ENCODE data around the gene PRRG4. TPM values are rescaled to one million over a fixed set of nuclear protein-coding genes. Genes with fewer than 3 reads are reported as not detected.

The PRRG4 gene
- total and polyA plus RNA-seq, 2 of the 13 experiments (the other 11 are each of a cell fraction or from before 2014, with no cell fraction given) = 0.24 to 0.95 TPM

- DNase-seq (ENCODE audit: low spot score) (peak; percentile 45), FAIRE-seq (peak; percentile 86), ATAC-seq (peak; percentile 98)
- in situ Hi-C loops (cut with HindIII; ENCODE audit: extremely low pct_ligation_motif_present, low pct_unique_long_range_greater_than_20kb) (no loop called here), intact Hi-C loops (cut with micrococcal nuclease; ENCODE audit: unreplicated experiment) (loop anchor here (1.0 kb wide), 1 partner anchor 256 kb away; no protein-coding TSS in a partner anchor)
- WGBS (ENCODE audit: low lambda C conversion rate) = 2% methylated on average over 3 of the region's 3 CpGs
- H3K4me1 ChIP-seq (ENCODE audit: insufficient read depth, low read length) = no peaks in the 10 kb centered on the region
- H3K27ac ChIP-seq (ENCODE audit: extremely low read length, insufficient read depth, low read length) = no peak overlapping the region
- H4K20me1 ChIP-seq (ENCODE audit: insufficient read depth, low read length) = no peaks in the 10 kb centered on the region
- peaks cover 0 to 3% of the 10 kb centered on the region in 2 experiments; a peak in 1 of 5 replicates for H3K27me3 ChIP-seq (ENCODE audit: control insufficient read depth in 1 of 2, insufficient read depth in 2 of 2, low read length in 2 of 2)
- ChIA-PET POLR2A (no interaction called here), CTCF (ENCODE audit: low intra/inter-chr PET ratio, low total read pairs) (interaction anchor here (0.7 kb wide), 1 partner anchor 257 kb away, joined by 3 read pairs; no protein-coding TSS in a partner anchor)
- no peaks in the 10 kb centered on the region for H3K36me3 ChIP-seq (replicated peaks in 1 of 2; ENCODE audit: control insufficient read depth in 1 of 2, insufficient read depth in 2 of 2, low read length in 2 of 2)
- H3K9ac ChIP-seq (ENCODE audit: insufficient read depth, low read depth, low read length) = no peak overlapping the region
- no peak overlapping the region for H3K4me3 ChIP-seq (replicated peaks in 1 of 3; ENCODE audit: insufficient read depth in 1 of 3, low read depth in 2 of 3, low read length in 3 of 3)
- no peak overlapping the region for H2AFZ ChIP-seq (ENCODE audit: low read length)
- no peaks in the 10 kb centered on the region for H3K9me3 ChIP-seq (ENCODE audit: low read length)
- BruUV-seq (replicated peaks) = no TSS peak
- H3K4me2 ChIP-seq (ENCODE audit: low read depth, low read length) = no peak overlapping the region
- H3K79me2 ChIP-seq (ENCODE audit: insufficient read depth, low read length) = no peaks in the 10 kb centered on the region
- TF ChIP-seq U2AF2 (IDR thresholded peaks at IDR 0.05; ENCODE audit: low read depth, low read length) (no peak), HMG20B (CRISPR knock-in tag; conservative IDR thresholded peaks at IDR 0.05) (no peak), RBFOX2 (IDR thresholded peaks at IDR 0.05; ENCODE audit: low read depth, low read length) (no peak), KAT7 (CRISPR knock-in tag; IDR thresholded peaks at IDR 0.05; ENCODE audit: borderline replicate concordance) (no peak), STAG1 (CRISPR knock-in tag; IDR thresholded peaks at IDR 0.05) (peak; percentile 71), NFATC3 (CRISPR knock-in tag; IDR thresholded peaks at IDR 0.05) (no peak), RAD21 (CRISPR knock-in tag; IDR thresholded peaks at IDR 0.05) (peak; percentile 26; the same call in 1 of the 2 replicates), SMC3 (IDR thresholded peaks at IDR 0.05; ENCODE audit: low read length) (peak; percentile 69), CTCF (CRISPR knock-in tag; IDR thresholded peaks at IDR 0.05) (peak; percentile 86), ZNF530 (CRISPR knock-in tag; IDR thresholded peaks at IDR 0.05; ENCODE audit: low read depth) (no peak), ZNF331 (CRISPR knock-in tag; IDR thresholded peaks at IDR 0.05) (no peak), ZNF296 (CRISPR knock-in tag; conservative IDR thresholded peaks at IDR 0.05) (no peak), ZSCAN30 (CRISPR knock-in tag; IDR thresholded peaks at IDR 0.05) (no peak)
- TF ChIP-seq, protein P1, sequence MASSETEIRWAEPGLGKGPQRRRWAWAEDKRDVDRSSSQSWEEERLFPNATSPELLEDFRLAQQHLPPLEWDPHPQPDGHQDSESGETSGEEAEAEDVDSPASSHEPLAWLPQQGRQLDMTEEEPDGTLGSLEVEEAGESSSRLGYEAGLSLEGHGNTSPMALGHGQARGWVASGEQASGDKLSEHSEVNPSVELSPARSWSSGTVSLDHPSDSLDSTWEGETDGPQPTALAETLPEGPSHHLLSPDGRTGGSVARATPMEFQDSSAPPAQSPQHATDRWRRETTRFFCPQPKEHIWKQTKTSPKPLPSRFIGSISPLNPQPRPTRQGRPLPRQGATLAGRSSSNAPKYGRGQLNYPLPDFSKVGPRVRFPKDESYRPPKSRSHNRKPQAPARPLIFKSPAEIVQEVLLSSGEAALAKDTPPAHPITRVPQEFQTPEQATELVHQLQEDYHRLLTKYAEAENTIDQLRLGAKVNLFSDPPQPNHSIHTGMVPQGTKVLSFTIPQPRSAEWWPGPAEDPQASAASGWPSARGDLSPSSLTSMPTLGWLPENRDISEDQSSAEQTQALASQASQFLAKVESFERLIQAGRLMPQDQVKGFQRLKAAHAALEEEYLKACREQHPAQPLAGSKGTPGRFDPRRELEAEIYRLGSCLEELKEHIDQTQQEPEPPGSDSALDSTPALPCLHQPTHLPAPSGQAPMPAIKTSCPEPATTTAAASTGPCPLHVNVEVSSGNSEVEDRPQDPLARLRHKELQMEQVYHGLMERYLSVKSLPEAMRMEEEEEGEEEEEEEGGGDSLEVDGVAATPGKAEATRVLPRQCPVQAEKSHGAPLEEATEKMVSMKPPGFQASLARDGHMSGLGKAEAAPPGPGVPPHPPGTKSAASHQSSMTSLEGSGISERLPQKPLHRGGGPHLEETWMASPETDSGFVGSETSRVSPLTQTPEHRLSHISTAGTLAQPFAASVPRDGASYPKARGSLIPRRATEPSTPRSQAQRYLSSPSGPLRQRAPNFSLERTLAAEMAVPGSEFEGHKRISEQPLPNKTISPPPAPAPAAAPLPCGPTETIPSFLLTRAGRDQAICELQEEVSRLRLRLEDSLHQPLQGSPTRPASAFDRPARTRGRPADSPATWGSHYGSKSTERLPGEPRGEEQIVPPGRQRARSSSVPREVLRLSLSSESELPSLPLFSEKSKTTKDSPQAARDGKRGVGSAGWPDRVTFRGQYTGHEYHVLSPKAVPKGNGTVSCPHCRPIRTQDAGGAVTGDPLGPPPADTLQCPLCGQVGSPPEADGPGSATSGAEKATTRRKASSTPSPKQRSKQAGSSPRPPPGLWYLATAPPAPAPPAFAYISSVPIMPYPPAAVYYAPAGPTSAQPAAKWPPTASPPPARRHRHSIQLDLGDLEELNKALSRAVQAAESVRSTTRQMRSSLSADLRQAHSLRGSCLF (CRISPR knock-in tag; IDR thresholded peaks at IDR 0.05; ENCODE audit: borderline replicate concordance) = no peak
These were observed 20.4 kb upstream of the PRRG4 start for GRCh38 chr11:32809313-32809712.
